ENCODE results near the gene SERGEF. TPM values are rescaled to one million over a fixed set of nuclear protein-coding genes. Genes with fewer than 3 reads are reported as not detected.

SERGEF gene
- total RNA-seq, 1 experiment from 2014 or later = 31.4 TPM

DNA sequence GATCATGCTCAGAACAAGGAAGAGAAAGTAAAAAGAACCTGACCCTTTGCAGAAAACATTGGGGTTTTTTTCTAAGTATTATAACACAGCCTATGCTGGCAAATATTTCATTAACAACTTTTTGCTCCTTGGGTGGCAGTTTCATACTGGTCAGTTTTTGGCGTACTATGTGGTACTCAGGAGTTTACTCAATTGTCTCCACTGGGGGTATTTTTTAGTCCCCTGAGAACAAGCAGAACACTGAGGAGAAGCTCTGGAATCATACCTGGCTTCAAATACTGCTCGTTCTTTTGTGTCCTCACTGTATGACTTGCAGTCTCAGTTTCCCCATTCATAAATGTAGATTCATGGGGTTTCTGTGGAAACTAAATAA is 90.4 kb downstream of the SERGEF start:
- TF ChIP-seq, protein P1, sequence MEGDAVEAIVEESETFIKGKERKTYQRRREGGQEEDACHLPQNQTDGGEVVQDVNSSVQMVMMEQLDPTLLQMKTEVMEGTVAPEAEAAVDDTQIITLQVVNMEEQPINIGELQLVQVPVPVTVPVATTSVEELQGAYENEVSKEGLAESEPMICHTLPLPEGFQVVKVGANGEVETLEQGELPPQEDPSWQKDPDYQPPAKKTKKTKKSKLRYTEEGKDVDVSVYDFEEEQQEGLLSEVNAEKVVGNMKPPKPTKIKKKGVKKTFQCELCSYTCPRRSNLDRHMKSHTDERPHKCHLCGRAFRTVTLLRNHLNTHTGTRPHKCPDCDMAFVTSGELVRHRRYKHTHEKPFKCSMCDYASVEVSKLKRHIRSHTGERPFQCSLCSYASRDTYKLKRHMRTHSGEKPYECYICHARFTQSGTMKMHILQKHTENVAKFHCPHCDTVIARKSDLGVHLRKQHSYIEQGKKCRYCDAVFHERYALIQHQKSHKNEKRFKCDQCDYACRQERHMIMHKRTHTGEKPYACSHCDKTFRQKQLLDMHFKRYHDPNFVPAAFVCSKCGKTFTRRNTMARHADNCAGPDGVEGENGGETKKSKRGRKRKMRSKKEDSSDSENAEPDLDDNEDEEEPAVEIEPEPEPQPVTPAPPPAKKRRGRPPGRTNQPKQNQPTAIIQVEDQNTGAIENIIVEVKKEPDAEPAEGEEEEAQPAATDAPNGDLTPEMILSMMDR (conservative IDR thresholded peaks at IDR 0.05) = no peak

More for the DNA sequence above, 90.4 kb downstream of the SERGEF start:
- no peaks in the 10 kb centered on the region for H4K20me1 ChIP-seq (ENCODE audit: control insufficient read depth, insufficient read depth, insufficient read length)
- H3K56ac ChIP-seq (ENCODE audit: insufficient read length, low read depth, low read length) = no peak overlapping the region
- no peak overlapping the region for H2AK5ac ChIP-seq (ENCODE audit: insufficient read length, low read length)
- no peak overlapping the region for H3T11ph ChIP-seq (ENCODE audit: low read length)
- H4K91ac ChIP-seq (ENCODE audit: insufficient read length, low read depth, low read length) = no peak overlapping the region
- no peak overlapping the region for H3K27ac Mint-ChIP-seq
- H3K9ac ChIP-seq (ENCODE audit: extremely low read depth, insufficient read length, low read length) = no peak overlapping the region
- peaks cover 0 to 4% (median 0%) of the 10 kb centered on the region in 3 experiments; a peak in 2 of 7 replicates for H3K36me3 Mint-ChIP-seq (ENCODE audit: insufficient read depth in 1 of 3, low read depth in 3 of 3)
- no peak overlapping the region for H2BK120ac ChIP-seq (ENCODE audit: low read depth, low read length, poor library complexity, severe bottlenecking)
- H3K79me1 ChIP-seq (ENCODE audit: insufficient read depth, low read depth, low read length, poor library complexity, severe bottlenecking) = no peaks in the 10 kb centered on the region
- no peak overlapping the region for H4K8ac ChIP-seq (replicated peaks; ENCODE audit: insufficient read length, low read depth, low read length)
- H3K4me1 Mint-ChIP-seq = peaks cover 23 to 35% of the 10 kb centered on the region in 2 experiments
- DNase-seq = no peak
- no peaks in the 10 kb centered on the region for H3K23me2 ChIP-seq (ENCODE audit: insufficient read length, low read depth, low read length, poor library complexity, severe bottlenecking)
- no peak overlapping the region for H2BK5ac ChIP-seq (ENCODE audit: insufficient read length, low read length)
- no peaks in the 10 kb centered on the region for H3K79me2 ChIP-seq (ENCODE audit: insufficient read depth, low read length)
- no peaks in the 10 kb centered on the region for H3K27me3 Mint-ChIP-seq (ENCODE audit: low read depth)
- no peak overlapping the region for H2BK12ac ChIP-seq (ENCODE audit: insufficient read length, low read depth, low read length)
- no peak overlapping the region for H2BK20ac ChIP-seq (ENCODE audit: low read depth, low read length, poor library complexity, severe bottlenecking)
- no peak overlapping the region for H3K27ac ChIP-seq (ENCODE audit: insufficient read length, low read depth, low read length)
- H3K4ac ChIP-seq (ENCODE audit: low read depth, low read length) = no peak overlapping the region
- no peaks in the 10 kb centered on the region for H3K9me3 ChIP-seq (ENCODE audit: control insufficient read depth, low read depth, low read length)
- no CpG with 5 or more reads among the region's 2 CpGs for WGBS (ENCODE audit: extremely low coverage, insufficient read length, low lambda C conversion rate)
- no peak overlapping the region for H3K4me2 ChIP-seq (ENCODE audit: insufficient read depth, insufficient read length, low read length)
- H3K9me3 Mint-ChIP-seq = no peaks in the 10 kb centered on the region
- no peak overlapping the region for H3K23ac ChIP-seq (ENCODE audit: insufficient read length, low read depth, low read length)
- no peak overlapping the region for H2AFZ ChIP-seq (ENCODE audit: low read length)
- no peak overlapping the region for H4K5ac ChIP-seq (ENCODE audit: insufficient read length, low read depth, low read length)
- peaks cover 13% of the 10 kb centered on the region for H3K4me1 ChIP-seq (ENCODE audit: insufficient read depth, low read length)
- no peak overlapping the region for H3K4me3 Mint-ChIP-seq
- no peaks in the 10 kb centered on the region for H3K27me3 ChIP-seq (ENCODE audit: insufficient read depth, low read length)
- H3K18ac ChIP-seq (ENCODE audit: insufficient read length, low read depth, low read length) = no peak overlapping the region
- H2BK15ac ChIP-seq (ENCODE audit: low read depth, low read length) = no peak overlapping the region
- no peak overlapping the region for H3K14ac ChIP-seq (ENCODE audit: insufficient read depth, low read length)
